ENCODE measurements around the gene AOPEP.
"Not testable (repeated sequence)": the region's sequence is repeated elsewhere in the genome, so short reads cannot be mapped to it uniquely, and the experiment has no call there.

AOPEP gene

DNA sequence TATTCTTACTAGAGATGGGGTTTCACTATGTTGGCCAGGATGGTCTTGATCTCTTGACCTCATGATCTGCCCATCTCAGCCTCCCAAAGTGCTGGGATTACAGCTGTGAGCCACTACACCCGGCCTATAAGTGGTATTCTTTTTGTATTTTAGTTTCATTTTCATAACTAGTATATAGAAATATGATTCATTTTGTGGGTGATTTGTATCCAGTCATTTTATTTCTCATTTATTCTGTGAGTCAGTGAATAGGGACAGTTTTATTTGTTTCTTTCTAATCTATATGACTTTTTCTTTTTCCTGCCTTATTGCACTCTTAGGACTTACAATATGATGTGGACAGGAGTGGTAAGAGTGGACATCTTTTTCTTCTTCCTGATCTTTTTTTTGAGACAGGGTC lies 112.9 kb downstream of the AOPEP start:
- Histone ChIP-seq H3K36me3 (replicated peaks) (no peaks in the 10 kb centered on the region), H3K27me3 (replicated peaks) (no peaks in the 10 kb centered on the region), H3K27ac (no peak overlapping the region), H3K4me3 (ENCODE audit: low read depth, low read length) (no peak overlapping the region)
- in situ Hi-C loops (cut with HindIII; ENCODE audit: low pct_ligation_motif_present, low sequenced_read_pairs): no loop called here
- TF ChIP-seq, protein P1, sequence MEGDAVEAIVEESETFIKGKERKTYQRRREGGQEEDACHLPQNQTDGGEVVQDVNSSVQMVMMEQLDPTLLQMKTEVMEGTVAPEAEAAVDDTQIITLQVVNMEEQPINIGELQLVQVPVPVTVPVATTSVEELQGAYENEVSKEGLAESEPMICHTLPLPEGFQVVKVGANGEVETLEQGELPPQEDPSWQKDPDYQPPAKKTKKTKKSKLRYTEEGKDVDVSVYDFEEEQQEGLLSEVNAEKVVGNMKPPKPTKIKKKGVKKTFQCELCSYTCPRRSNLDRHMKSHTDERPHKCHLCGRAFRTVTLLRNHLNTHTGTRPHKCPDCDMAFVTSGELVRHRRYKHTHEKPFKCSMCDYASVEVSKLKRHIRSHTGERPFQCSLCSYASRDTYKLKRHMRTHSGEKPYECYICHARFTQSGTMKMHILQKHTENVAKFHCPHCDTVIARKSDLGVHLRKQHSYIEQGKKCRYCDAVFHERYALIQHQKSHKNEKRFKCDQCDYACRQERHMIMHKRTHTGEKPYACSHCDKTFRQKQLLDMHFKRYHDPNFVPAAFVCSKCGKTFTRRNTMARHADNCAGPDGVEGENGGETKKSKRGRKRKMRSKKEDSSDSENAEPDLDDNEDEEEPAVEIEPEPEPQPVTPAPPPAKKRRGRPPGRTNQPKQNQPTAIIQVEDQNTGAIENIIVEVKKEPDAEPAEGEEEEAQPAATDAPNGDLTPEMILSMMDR (IDR thresholded peaks at IDR 0.05; ENCODE audit: low read depth, low read length, missing control alignments): no peak
- DNase-seq: no peak

GRCh38 chr9:94840738-94841137 lies 114.2 kb downstream of the AOPEP start:
- H3K27ac ChIP-seq: no peak overlapping the region
- TF ChIP-seq, protein P1 (IDR thresholded peaks at IDR 0.05; ENCODE audit: low read depth, low read length, missing control alignments): no peak
- in situ Hi-C loops (cut with HindIII; ENCODE audit: low pct_ligation_motif_present, low sequenced_read_pairs): no loop called here
- H3K36me3 ChIP-seq (replicated peaks): no peaks in the 10 kb centered on the region
- no peak for DNase-seq
- no peak overlapping the region for H3K4me3 ChIP-seq (ENCODE audit: low read depth, low read length)
- H3K27me3 ChIP-seq (replicated peaks): no peaks in the 10 kb centered on the region

GRCh38 chr9:94843134-94843533 lies 116.6 kb downstream of the AOPEP start:
- H3K27ac ChIP-seq: no peak overlapping the region
- H3K27me3 ChIP-seq (replicated peaks): no peaks in the 10 kb centered on the region
- no peaks in the 10 kb centered on the region for H3K36me3 ChIP-seq (replicated peaks)
- no peak overlapping the region for H3K4me3 ChIP-seq (ENCODE audit: low read depth, low read length)
- no peak for DNase-seq
- in situ Hi-C loops (cut with HindIII; ENCODE audit: low pct_ligation_motif_present, low sequenced_read_pairs): no loop called here
- TF ChIP-seq, protein P1 (IDR thresholded peaks at IDR 0.05; ENCODE audit: low read depth, low read length, missing control alignments): no peak

GRCh38 chr9:94846739-94847138 lies 120.2 kb downstream of the AOPEP start:
- no peak for DNase-seq
- Histone ChIP-seq H3K4me3 (ENCODE audit: low read depth, low read length) (no peak overlapping the region), H3K27me3 (replicated peaks) (no peaks in the 10 kb centered on the region), H3K27ac (no peak overlapping the region), H3K36me3 (replicated peaks) (no peaks in the 10 kb centered on the region)
- in situ Hi-C loops (cut with HindIII; ENCODE audit: low pct_ligation_motif_present, low sequenced_read_pairs): no loop called here
- TF ChIP-seq, protein P1 (IDR thresholded peaks at IDR 0.05; ENCODE audit: low read depth, low read length, missing control alignments): no peak

DNA sequence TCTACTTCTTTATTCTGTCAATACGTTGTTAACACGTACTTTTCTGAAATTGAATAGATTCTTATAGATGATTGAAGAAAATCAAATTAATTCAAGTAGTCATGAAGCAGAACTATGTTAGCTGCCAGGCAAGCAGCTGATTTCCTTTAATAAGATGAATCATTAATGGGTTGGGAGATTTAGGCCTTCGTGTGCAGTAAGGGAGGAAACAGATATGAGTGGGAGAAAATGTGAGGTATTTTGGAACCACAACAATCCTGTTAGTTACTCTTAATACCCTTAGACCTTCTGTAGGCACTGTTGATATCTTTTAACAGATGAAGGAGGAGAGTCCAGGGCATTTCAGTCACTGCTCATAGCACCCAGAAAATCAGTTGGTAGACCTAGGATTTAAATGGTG lies 121.0 kb downstream of the AOPEP start:
- peak; percentile 43 for DNase-seq
- H3K4me3 ChIP-seq (ENCODE audit: low read depth, low read length): no peak overlapping the region
- peak overlapping the region; percentile 38 for H3K27ac ChIP-seq
- TF ChIP-seq, protein P1 (IDR thresholded peaks at IDR 0.05; ENCODE audit: low read depth, low read length, missing control alignments): no peak
- no peaks in the 10 kb centered on the region for H3K36me3 ChIP-seq (replicated peaks)
- in situ Hi-C loops (cut with HindIII; ENCODE audit: low pct_ligation_motif_present, low sequenced_read_pairs): no loop called here
- no peaks in the 10 kb centered on the region for H3K27me3 ChIP-seq (replicated peaks)

DNA sequence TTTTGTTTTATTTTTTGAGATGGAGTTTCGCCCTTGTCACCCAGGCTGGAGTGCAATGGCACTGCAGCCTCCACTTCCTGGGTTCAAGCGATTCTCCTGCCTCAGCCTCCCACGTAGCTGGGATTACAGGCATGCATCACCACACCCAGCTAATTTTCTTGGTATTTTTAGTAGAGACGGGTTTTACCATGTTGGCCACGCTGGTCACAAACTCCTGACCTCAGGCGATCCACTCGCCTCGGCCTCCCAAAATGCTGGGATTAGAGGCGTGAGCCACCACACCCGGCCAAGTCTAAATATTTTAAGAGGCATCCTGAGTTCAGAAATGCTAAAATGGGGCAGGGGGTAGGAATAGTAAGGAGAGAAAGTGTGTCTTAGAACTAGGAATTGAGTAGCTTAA lies 122.3 kb downstream of the AOPEP start:
- H3K4me3 ChIP-seq (ENCODE audit: low read depth, low read length); DNase-seq; H3K27me3 ChIP-seq (replicated peaks); H3K27ac ChIP-seq; H3K36me3 ChIP-seq (replicated peaks); in situ Hi-C loops (cut with HindIII; ENCODE audit: low pct_ligation_motif_present, low sequenced_read_pairs): not testable (repeated sequence)

All from brain microvascular endothelial cell (primary cell).